Neural progenitor cell (in vitro differentiated cells): ENCODE measurements around the gene SEMA6A. TPM values are rescaled to one million over a fixed set of nuclear protein-coding genes. Genes with fewer than 3 reads are reported as not detected.

Experiments used
- DNase-seq: peaks from one replicate; pipeline ENCODE4 v3.0.0-alpha.2; 2016; ENCODE audit warnings: low spot score
- H2AFZ ChIP-seq: fragments of 200-600 bp; sonication (generic); replicated peaks from 2 replicates; pipeline ENCODE4 v1.6.1; 2016; ENCODE audit warnings: antibody characterized with exemption
- H3F3A ChIP-seq: fragments of 200-600 bp; sonication (generic); 2 replicates; pipeline ENCODE4 v1.6.1; 2016; ENCODE audit warnings: antibody characterized with exemption, low read depth
- H3K27ac ChIP-seq: fragments of 200-600 bp; sonication (generic); 2 replicates; pipeline ENCODE4 v1.5.1; 2016; ENCODE audit warnings: mild to moderate bottlenecking
- H3K27me3 ChIP-seq: fragments of 200-600 bp; sonication (generic); 2 replicates; pipeline ENCODE4 v1.6.1; 2016; ENCODE audit warnings: mild to moderate bottlenecking, moderate library complexity
- H3K36me3 ChIP-seq: fragments of 200-600 bp; sonication (generic); 2 replicates; pipeline ENCODE4 v1.5.1; 2016
- H3K4me1 ChIP-seq: fragments of 200-600 bp; sonication (generic); 2 replicates; pipeline ENCODE4 v1.6.1; 2016; ENCODE audit warnings: mixed run types
- H3K4me2 ChIP-seq: fragments of 200-600 bp; sonication (generic); 2 replicates; pipeline ENCODE4 v1.6.1; 2016
- H3K4me3 ChIP-seq: fragments of 200-600 bp; sonication (generic); 2 replicates; pipeline ENCODE4 v1.5.1; 2016
- H3K79me2 ChIP-seq: fragments of 200-600 bp; sonication (generic); 2 replicates; pipeline ENCODE4 v1.6.1; 2016; ENCODE audit warnings: low read depth
- H3K9ac ChIP-seq: fragments of 200-600 bp; sonication (generic); 2 replicates; pipeline ENCODE4 v1.6.1; 2016
- H3K9me3 ChIP-seq: fragments of 200-600 bp; sonication (generic); 2 replicates; pipeline ENCODE4 v1.5.1; 2016; ENCODE audit warnings: low read depth
- H4K20me1 ChIP-seq: fragments of 200-600 bp; sonication (generic); 2 replicates; pipeline ENCODE4 v1.6.1; 2016; ENCODE audit warnings: low read depth
- H3K27ac Mint-ChIP-seq: 3 replicates; pipeline ENCODE4 v1.8.0; 2021; ENCODE audit warnings: mixed read lengths
- H3K27me3 Mint-ChIP-seq: 2 replicates; pipeline ENCODE4 v1.8.0; 2022; ENCODE audit warnings: low read depth, mild to moderate bottlenecking, inconsistent platforms, moderate library complexity, mixed read lengths; ENCODE audit not compliant: insufficient read depth
- H3K36me3 Mint-ChIP-seq: 3 replicates; pipeline ENCODE4 v1.8.0; 2021; ENCODE audit warnings: mixed read lengths
- H3K4me1 Mint-ChIP-seq: 3 replicates; pipeline ENCODE4 v1.8.0; 2021; ENCODE audit warnings: mixed read lengths
- H3K4me3 Mint-ChIP-seq: 3 replicates; pipeline ENCODE4 v1.8.0; 2021; ENCODE audit warnings: mild to moderate bottlenecking, moderate library complexity, mixed read lengths
- H3K9me3 Mint-ChIP-seq: 3 replicates; pipeline ENCODE4 v1.8.0; 2020; ENCODE audit warnings: mixed read lengths
- CTCF ChIP-seq: fragments of 200-600 bp; sonication (generic); IDR thresholded peaks from 2 replicates; pipeline ENCODE4 v1.5.1; 2017; ENCODE audit warnings: antibody characterized with exemption, mild to moderate bottlenecking
- EZH2 ChIP-seq: fragments of 200-600 bp; sonication (generic); IDR thresholded peaks from 2 replicates; pipeline ENCODE4 v1.6.1; 2017; ENCODE audit warnings: antibody characterized with exemption, mild to moderate bottlenecking, moderate library complexity
- EZH2phosphoT487 ChIP-seq: fragments of 200-600 bp; sonication (generic); IDR thresholded peaks from 2 replicates; pipeline ENCODE4 v1.6.1; 2017; ENCODE audit warnings: antibody characterized with exemption
- total RNA-seq: library from RNA; depleted of rRNA; stranded (reverse); fragments of >200 nt; gene quantifications from 2 replicates; pipeline ENCODE4 v1.2.3, GENCODE V29; 2015; ENCODE audit warnings: low replicate concordance

SEMA6A gene
- total RNA-seq, 1 donor from 2014 or later, result 86.4 TPM

GRCh38 chr5:116404016-116404415 lies 170.6 kb downstream of the SEMA6A start:
- Mint-ChIP-seq H3K4me3 (no peak overlapping the region), H3K36me3 (no peaks in the 10 kb centered on the region)
- no peak overlapping the region for H3K27ac ChIP-seq

GRCh38 chr5:116402235-116402634 lies 172.4 kb downstream of the SEMA6A start:
- Histone ChIP-seq H3K27me3 (no peaks in the 10 kb centered on the region), H3K4me3 (no peak overlapping the region), H3K9me3 (no peaks in the 10 kb centered on the region), H3K79me2 (no peaks in the 10 kb centered on the region), H2AFZ (no peak overlapping the region), H3K9ac (no peak overlapping the region), H3F3A (no peaks in the 10 kb centered on the region), H3K4me2 (no peak overlapping the region), H3K27ac (no peak overlapping the region), H3K4me1 (no peaks in the 10 kb centered on the region), H3K36me3 (no peaks in the 10 kb centered on the region), H4K20me1 (no peaks in the 10 kb centered on the region)
- no peak overlapping the region for H3K4me3 Mint-ChIP-seq
- no peak overlapping the region for H3K27ac Mint-ChIP-seq
- TF ChIP-seq EZH2phosphoT487 (no peak), EZH2 (no peak), CTCF (no peak)
- H3K27me3 Mint-ChIP-seq, result no peaks in the 10 kb centered on the region
- peaks cover 5% of the 10 kb centered on the region for H3K4me1 Mint-ChIP-seq
- H3K36me3 Mint-ChIP-seq, result no peaks in the 10 kb centered on the region
- no peak for DNase-seq
- no peaks in the 10 kb centered on the region for H3K9me3 Mint-ChIP-seq

More at GRCh38 chr5:116404016-116404415, 170.6 kb downstream of the SEMA6A start:
- no peaks in the 10 kb centered on the region for H3F3A ChIP-seq
- H3K27me3 ChIP-seq, result no peaks in the 10 kb centered on the region
- H3K4me1 Mint-ChIP-seq, result peaks cover 5% of the 10 kb centered on the region
- H3K27me3 Mint-ChIP-seq, result no peaks in the 10 kb centered on the region
- no peak for DNase-seq
- no peaks in the 10 kb centered on the region for H4K20me1 ChIP-seq
- H3K9me3 ChIP-seq, result no peaks in the 10 kb centered on the region
- H3K9me3 Mint-ChIP-seq, result no peaks in the 10 kb centered on the region
- no peak for TF ChIP-seq EZH2
- peak; percentile 21 for TF ChIP-seq CTCF
- TF ChIP-seq EZH2phosphoT487, result no peak
- no peak overlapping the region for H3K4me2 ChIP-seq
- no peaks in the 10 kb centered on the region for H3K36me3 ChIP-seq
- no peak overlapping the region for H3K4me3 ChIP-seq
- no peak overlapping the region for H2AFZ ChIP-seq
- no peaks in the 10 kb centered on the region for H3K79me2 ChIP-seq
- H3K27ac Mint-ChIP-seq, result no peak overlapping the region
- H3K9ac ChIP-seq, result no peak overlapping the region
- H3K4me1 ChIP-seq, result no peaks in the 10 kb centered on the region

- no peak overlapping the region for H3K4me2 ChIP-seq
- no peak for TF ChIP-seq CTCF
- TF ChIP-seq EZH2phosphoT487, result no peak
- no peak for TF ChIP-seq EZH2
- no peaks in the 10 kb centered on the region for H3K27me3 ChIP-seq
- H3K4me1 Mint-ChIP-seq, result peaks cover 5% of the 10 kb centered on the region
- no peak for DNase-seq
- H3K27ac ChIP-seq, result no peak overlapping the region
- H3K4me3 ChIP-seq, result no peak overlapping the region
- H3K9me3 ChIP-seq, result no peaks in the 10 kb centered on the region
- H4K20me1 ChIP-seq, result no peaks in the 10 kb centered on the region
- no peak overlapping the region for H3K9ac ChIP-seq
- no peaks in the 10 kb centered on the region for H3K27me3 Mint-ChIP-seq
- no peak overlapping the region for H2AFZ ChIP-seq
- no peaks in the 10 kb centered on the region for H3K9me3 Mint-ChIP-seq
- no peak overlapping the region for H3K4me3 Mint-ChIP-seq
- H3K4me1 ChIP-seq, result no peaks in the 10 kb centered on the region
- no peaks in the 10 kb centered on the region for H3K36me3 ChIP-seq
- no peaks in the 10 kb centered on the region for H3K36me3 Mint-ChIP-seq
- H3K27ac Mint-ChIP-seq, result no peak overlapping the region
- H3F3A ChIP-seq, result no peaks in the 10 kb centered on the region
- no peaks in the 10 kb centered on the region for H3K79me2 ChIP-seq
Measured at GRCh38 chr5:116401576-116401975, 173.0 kb downstream of the SEMA6A start.
